ENCODE measurements around the gene EXOC3L2.

EXOC3L2 gene

DNA sequence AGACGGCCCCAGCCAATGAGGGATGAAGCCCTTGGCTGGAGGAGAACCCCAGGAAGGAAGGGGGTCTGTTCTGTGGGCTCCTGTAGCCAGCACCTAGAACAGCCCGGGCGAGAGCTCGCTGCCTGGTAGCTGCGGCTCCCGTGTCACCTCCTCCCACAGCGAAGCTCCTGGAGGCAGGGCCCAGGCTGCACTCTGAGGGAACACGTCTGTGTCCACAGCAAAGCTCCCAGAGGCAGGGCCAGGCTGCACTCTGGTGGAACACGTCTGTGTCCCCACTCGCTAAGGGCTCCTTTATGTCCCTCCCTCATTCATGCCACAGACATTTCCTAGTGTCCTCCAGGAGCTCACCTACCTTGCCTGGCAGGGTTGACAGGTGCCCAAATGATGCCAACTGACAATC lies 75.6 kb downstream of the EXOC3L2 start:
- no peak for DNase-seq (ENCODE audit: low read depth, low spot score)
- H3K4me3 ChIP-seq (ENCODE audit: low read length) = no peak overlapping the region

DNA sequence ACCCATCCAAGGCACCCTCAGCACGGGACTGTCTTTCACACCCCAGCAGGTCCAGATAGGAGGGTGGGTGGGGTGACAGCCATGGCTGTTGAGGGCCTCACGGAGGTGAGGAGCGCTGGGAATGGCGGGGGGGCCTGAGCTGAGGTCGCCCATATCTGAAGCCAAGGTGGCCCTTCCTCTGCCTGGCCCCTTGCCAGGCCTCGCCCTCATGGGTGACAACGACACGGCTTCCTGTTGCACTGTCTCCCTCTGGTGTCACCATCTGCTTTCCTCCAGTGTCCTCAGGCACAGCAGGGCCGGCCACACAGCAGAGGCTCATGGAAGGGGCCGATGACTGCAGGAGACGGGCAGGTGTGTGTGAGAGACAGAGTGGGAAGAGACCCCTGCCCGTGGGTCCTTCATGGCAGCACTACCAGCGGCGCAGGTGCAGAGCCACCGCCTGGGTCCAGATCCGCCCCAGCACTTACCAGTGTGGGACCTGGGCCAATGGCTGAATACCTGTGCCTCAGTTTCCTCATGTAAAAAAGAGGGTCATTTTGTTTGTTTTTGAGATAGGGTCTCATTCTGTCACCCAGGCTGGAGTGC lies 76.3 kb downstream of the EXOC3L2 start:
- H3K4me3 ChIP-seq (ENCODE audit: low read length) = no peak overlapping the region

DNA sequence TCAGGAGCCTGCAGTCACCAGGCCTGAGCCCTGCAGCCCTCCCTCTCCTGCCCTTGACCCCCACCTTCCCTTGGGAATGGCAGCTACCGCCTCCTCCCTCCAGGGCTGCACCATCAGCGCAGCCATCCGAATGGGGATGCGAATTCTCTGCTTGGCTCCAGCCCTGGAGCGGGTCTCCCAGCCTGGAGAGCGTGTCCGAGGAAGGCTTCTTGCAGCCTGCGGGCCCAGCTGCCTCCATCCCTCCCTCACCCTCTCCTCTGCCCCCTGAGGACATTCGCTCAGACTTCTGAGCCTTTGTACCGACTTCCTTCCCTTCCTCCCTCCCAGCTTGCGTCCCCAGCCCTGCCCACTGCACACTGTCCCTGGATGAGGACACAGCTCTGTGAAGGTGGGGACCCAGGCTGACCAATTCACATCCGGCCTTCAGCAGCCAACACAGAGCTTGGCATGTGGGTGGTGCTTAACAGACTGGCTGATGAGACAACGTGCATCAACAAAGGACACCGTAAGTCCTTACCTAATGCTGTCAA lies 78.4 kb downstream of the EXOC3L2 start:
- DNase-seq (ENCODE audit: low read depth, low spot score) = no peak
- no peak overlapping the region for H3K4me3 ChIP-seq (ENCODE audit: low read length)

More for the DNA sequence above, 76.3 kb downstream of the EXOC3L2 start:
- no peak for DNase-seq (ENCODE audit: low read depth, low spot score)

DNA sequence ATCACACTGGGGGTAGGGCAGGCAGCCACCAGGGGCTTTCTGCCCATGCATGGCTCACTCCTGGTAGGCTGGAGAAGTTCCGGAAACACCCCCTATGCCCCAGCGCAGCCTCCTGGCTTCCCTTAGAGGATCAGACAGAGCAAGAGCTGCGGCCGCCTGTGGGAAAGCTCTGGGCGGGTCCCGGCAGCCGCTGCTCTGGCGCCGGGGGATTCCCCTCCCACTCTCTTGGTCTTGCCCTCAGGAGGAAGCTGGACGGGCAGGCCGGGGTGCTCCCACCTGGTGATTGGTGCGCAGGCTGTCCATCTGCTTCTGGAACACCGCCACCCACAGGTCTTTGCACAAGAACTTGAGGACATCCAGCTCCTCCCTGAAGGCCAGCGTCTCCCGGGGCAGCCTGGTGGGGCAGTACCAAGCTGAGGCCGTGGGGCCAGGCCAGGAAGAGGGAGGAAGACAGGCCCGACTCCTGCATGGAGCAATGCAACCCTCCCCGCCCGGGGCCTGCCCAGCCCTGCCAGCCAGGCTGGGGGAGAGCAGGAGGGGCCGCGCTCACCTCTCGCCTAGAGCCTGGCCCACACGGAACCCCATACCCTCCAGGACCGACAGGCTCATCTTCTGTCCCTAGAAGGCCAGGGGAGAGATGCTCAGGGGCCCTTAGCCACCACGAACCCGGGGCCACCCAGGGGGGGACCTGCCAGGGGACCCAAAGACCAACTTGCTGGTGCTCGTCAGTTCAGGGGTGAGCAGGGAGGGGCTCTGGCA lies 80.5 kb downstream of the EXOC3L2 start:
- DNase-seq (ENCODE audit: low read depth, low spot score) = no peak
- H3K4me3 ChIP-seq (ENCODE audit: low read length) = no peak overlapping the region

DNA sequence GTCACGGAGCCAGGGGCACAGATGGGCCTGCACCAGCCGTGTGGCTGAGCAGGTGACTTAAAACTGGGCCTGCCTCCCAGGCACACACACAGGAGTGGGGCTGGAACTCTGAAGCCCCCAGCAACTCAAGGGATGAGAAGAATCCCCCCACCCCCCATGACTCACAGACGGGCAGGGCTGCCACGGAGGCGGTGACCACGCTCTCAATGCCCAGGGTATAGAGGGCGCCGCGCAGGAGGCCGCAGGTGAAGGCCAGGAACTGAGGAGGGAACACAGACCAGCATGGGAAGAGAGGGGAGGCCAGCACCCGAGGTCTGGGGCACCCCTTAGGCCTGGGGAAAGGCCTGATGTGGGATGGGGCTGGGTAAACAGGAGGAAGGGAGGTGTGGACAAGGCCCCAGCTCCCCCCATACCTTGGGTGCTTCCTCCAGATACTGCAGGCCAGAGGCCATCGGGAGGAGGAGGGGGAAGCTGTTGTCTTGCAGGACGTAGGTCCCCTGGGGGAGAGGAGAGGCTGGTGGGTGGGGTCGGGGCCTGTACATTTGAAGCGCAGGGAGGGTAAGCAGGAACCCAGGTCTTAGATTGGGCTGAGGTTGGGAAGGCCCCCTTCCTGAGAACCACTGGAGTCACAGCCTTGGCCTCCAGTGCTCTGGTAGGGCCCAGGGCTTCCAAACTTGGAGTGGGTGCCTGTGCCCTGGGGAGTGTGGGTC lies 81.3 kb downstream of the EXOC3L2 start:
- DNase-seq (ENCODE audit: low read depth, low spot score) = no peak
- no peak overlapping the region for H3K4me3 ChIP-seq (ENCODE audit: low read length)

DNA sequence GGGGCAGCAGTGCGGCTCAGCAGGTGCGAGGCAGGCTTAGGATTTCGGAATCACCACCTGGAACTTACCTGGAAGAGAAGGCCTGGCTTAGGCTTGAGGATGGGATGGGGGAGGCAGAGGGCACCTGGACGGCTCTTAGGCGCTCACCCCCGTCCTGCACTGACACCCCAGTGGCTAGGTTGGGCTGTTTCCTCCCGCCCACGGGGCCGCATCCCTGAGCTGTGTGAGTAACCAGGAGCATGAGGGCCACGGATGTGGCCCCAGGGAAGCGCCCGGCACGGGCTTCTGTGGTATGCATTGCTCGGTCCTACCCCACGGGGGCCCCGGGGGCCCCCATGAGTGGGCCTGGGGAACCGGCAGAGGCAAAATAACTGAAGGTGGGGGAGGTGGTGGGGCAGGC lies 82.1 kb downstream of the EXOC3L2 start:
- no peak for DNase-seq (ENCODE audit: low read depth, low spot score)

DNA sequence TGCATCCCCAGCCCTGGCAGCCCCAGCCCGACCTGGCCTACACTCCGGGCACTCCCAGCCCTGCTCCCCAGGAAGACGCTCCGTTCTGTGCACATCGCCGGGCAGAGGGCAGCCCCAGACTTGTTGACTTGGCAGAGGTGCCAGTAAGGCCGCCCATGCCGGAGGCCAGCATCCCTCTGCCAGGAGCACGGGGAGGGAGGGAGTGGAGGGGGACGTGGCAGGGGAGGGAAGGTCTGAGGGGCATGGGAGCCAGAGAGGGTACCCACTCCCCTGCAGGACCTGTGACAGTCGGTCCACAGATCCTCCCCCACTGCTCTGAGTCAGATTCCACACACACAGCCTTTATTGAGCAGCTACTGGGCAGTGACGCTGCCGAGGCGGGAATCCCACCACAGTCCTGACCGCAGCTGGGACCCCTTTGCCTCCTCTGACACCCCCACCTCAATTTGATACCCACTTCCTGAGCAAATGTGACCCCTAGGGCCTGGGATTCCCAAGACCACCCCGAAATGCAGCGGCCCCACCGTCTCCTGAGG lies 82.5 kb downstream of the EXOC3L2 start:
- DNase-seq (ENCODE audit: low read depth, low spot score) = no peak
- no peak overlapping the region for H3K4me3 ChIP-seq (ENCODE audit: low read length)

More for the DNA sequence above, 82.1 kb downstream of the EXOC3L2 start:
- H3K4me3 ChIP-seq (ENCODE audit: low read length) = no peak overlapping the region

Data from Jurkat, Clone E6-1 (cell line).